B cell (primary cell): Measurements from ENCODE around the gene FAM222A.

ENCODE experiments used
- CTCF ChIP-seq: fragments of 200-600 bp; IDR thresholded peaks from one replicate; pipeline ENCODE4 v1.8.0; 2022; ENCODE audit warnings: antibody characterized with exemption, mild to moderate bottlenecking
- EZH2 ChIP-seq: IDR thresholded peaks from 2 replicates; pipeline ENCODE4 v1.6.1; 2012; ENCODE audit warnings: borderline replicate concordance, low read depth, mild to moderate bottlenecking, moderate library complexity, low read length; ENCODE audit not compliant: insufficient read depth, poor library complexity, severe bottlenecking

GRCh38 chr12:109701064-109701463 is 12.6 kb upstream of the FAM222A start:
- TF ChIP-seq CTCF (no peak), EZH2 (no peak)
